CD4-positive, alpha-beta T cell treated with Interleukin-1 beta for 1 hour (primary cell): Measurements from ENCODE around the gene SCAF4.

Source experiments
- DNase-seq, 2 donors: peaks; one replicate each; pipeline ENCODE4 v3.0.0-alpha.2; 2020 to 2022

SCAF4 gene

GRCh38 chr21:31710586-31710985 is 21.3 kb downstream of the SCAF4 start:
- DNase-seq = no peak

- DNase-seq = no peak
Observed at GRCh38 chr21:31708541-31708940, 23.4 kb downstream of the SCAF4 start.

GRCh38 chr21:31707499-31707898 is 24.4 kb downstream of the SCAF4 start:
- no peak for DNase-seq

GRCh38 chr21:31706562-31706961 is 25.4 kb downstream of the SCAF4 start:
- DNase-seq = no peak

- DNase-seq = no peak
Observed at GRCh38 chr21:31700040-31700439, 31.9 kb downstream of the SCAF4 start.

- no peak for DNase-seq
Observed at GRCh38 chr21:31698461-31698860, 33.5 kb downstream of the SCAF4 start.

- no peak for DNase-seq
Observed at GRCh38 chr21:31696424-31696823, 35.5 kb downstream of the SCAF4 start.

GRCh38 chr21:31693222-31693621 is 38.7 kb downstream of the SCAF4 start:
- DNase-seq = no peak

- no peak for DNase-seq
Observed at GRCh38 chr21:31688603-31689368, 43.1 kb downstream of the SCAF4 start.

- DNase-seq = no peak
Observed at GRCh38 chr21:31687108-31687507, 44.8 kb downstream of the SCAF4 start.

GRCh38 chr21:31686272-31686915 is 45.5 kb downstream of the SCAF4 start:
- no peak for DNase-seq

- DNase-seq = no peak
Observed at GRCh38 chr21:31684918-31685317, 47.0 kb downstream of the SCAF4 start.

GRCh38 chr21:31683029-31683428 is 48.9 kb downstream of the SCAF4 start:
- no peak for DNase-seq

- DNase-seq = no peak
Observed at GRCh38 chr21:31682620-31683019, 49.3 kb downstream of the SCAF4 start.

GRCh38 chr21:31678478-31678877 is 53.4 kb downstream of the SCAF4 start:
- no peak for DNase-seq

GRCh38 chr21:31677047-31677446 is 54.9 kb downstream of the SCAF4 start:
- no peak for DNase-seq

GRCh38 chr21:31675960-31676359 is 56.0 kb downstream of the SCAF4 start:
- no peak for DNase-seq

GRCh38 chr21:31675318-31675717 is 56.6 kb downstream of the SCAF4 start:
- no peak for DNase-seq

GRCh38 chr21:31673321-31673912 is 58.5 kb downstream of the SCAF4 start:
- no peak for DNase-seq

GRCh38 chr21:31671931-31672330 is 60.0 kb downstream of the SCAF4 start:
- DNase-seq = no peak

GRCh38 chr21:31671146-31671716 is 60.7 kb downstream of the SCAF4 start:
- DNase-seq = no peak

GRCh38 chr21:31670070-31670469 is 61.8 kb downstream of the SCAF4 start:
- no peak for DNase-seq

- no peak for DNase-seq
Observed at GRCh38 chr21:31668651-31669491, 63.0 kb downstream of the SCAF4 start.
